Upper lobe of left lung (tissue), 6 donors: Measurements from ENCODE around the gene GSG1L. TPM values are rescaled to one million over a fixed set of nuclear protein-coding genes. Genes with fewer than 3 reads are reported as not detected.

Experiments used
- ATAC-seq, 2 donors: fragments of 200-7000 bp; cut with Tn5 transposase; one replicate each; pipeline ENCODE4 v1.9.1; 2022; ENCODE audit warnings: mild to moderate bottlenecking in 2 of 2, moderate library complexity in 2 of 2; ENCODE audit not compliant: low FRiP score in 2 of 2
- DNase-seq, 2 donors: peaks; one replicate each; pipeline ENCODE4 v3.0.0-alpha.2; 2019 to 2020
- H3K27ac ChIP-seq, 4 donors: fragments of 200-600 bp; sonication (generic); one replicate each; pipeline ENCODE4 v1.5.1; 2016 to 2019
- H3K27me3 ChIP-seq, 4 donors: fragments of 200-600 bp; sonication (generic); one replicate each; pipeline ENCODE4 v1.5.1; 2017 to 2019
- H3K36me3 ChIP-seq, 4 donors: fragments of 200-600 bp; sonication (generic); one replicate each; pipeline ENCODE4 v1.5.1; 2016 to 2019
- H3K4me1 ChIP-seq, 4 donors: fragments of 200-600 bp; sonication (generic); one replicate each; pipeline ENCODE4 v1.5.1; 2018 to 2019
- H3K4me3 ChIP-seq, 4 donors: fragments of 200-600 bp; sonication (generic); one replicate each; pipeline ENCODE4 v1.5.1; 2017 to 2019; ENCODE audit warnings: mild to moderate bottlenecking in 2 of 4, moderate library complexity in 1 of 4
- H3K9me3 ChIP-seq, 4 donors: fragments of 200-600 bp; sonication (generic); one replicate each; pipeline ENCODE4 v1.5.1; 2018 to 2019
- CTCF ChIP-seq, 6 experiments: fragments of 450-650 bp in 4 of 6; fragments of 200-600 bp in 2 of 6; sonication (generic) in 2 of 6; IDR thresholded peaks; one replicate each; pipeline ENCODE4 v1.5.1; 2016 to 2019; ENCODE audit warnings: antibody characterized with exemption in 6 of 6
- EP300 ChIP-seq, 4 donors: sonication (generic); formaldehyde crosslinking; IDR thresholded peaks; one replicate each; pipeline ENCODE4 v1.5.1; 2017; ENCODE audit warnings: antibody characterized with exemption in 4 of 4, control low read depth in 2 of 4
- POLR2A ChIP-seq, 4 donors: fragments of 450-650 bp; IDR thresholded peaks; one replicate each; pipeline ENCODE4 v1.5.1; 2016 to 2017; ENCODE audit warnings: antibody characterized with exemption in 4 of 4, mild to moderate bottlenecking in 2 of 4
- POLR2AphosphoS5 ChIP-seq, 2 donors: sonication (generic); formaldehyde crosslinking; IDR thresholded peaks; one replicate each; pipeline ENCODE4 v1.5.1; 2017; ENCODE audit warnings: antibody characterized with exemption in 2 of 2
- WGBS, 2 donors: methylation state at CpG; one replicate each; pipeline ENCODE4 v1.1.5; 2017 to 2018; 5-methylcytosine and 5-hydroxymethylcytosine counted together
- total RNA-seq, 6 donors: library from RNA; depleted of rRNA in 4 of 6; stranded (reverse); fragments of >200 nt in 4 of 6; gene quantifications; one replicate each; pipeline versions ENCODE4 v1.1.0 to v1.2.1, GENCODE V29; 2016 to 2021
- donor health status: DM: no; HTN: no; CAD: no; lungs with moderate emphysema.
- donor health status: DM: no; HTN: yes; CAD: no; lungs with severe emphysema.

The GSG1L gene
- total RNA-seq, 6 donors from 2014 or later = 2.2 TPM; not detected in 5

GRCh38 chr16:27762441-27762840 is 301.1 kb downstream of the GSG1L start:
- Histone ChIP-seq H3K27me3 (no peaks in the 10 kb centered on the region), H3K27ac (no peak overlapping the region), H3K4me3 (no peak overlapping the region), H3K4me1 (no peaks in the 10 kb centered on the region), H3K36me3 (peaks cover 3 to 61% (median 30%) of the 10 kb centered on the region in 4 donors), H3K9me3 (peaks cover 0 to 8% (median 2%) of the 10 kb centered on the region in 4 donors)
- TF ChIP-seq POLR2AphosphoS5 (IDR thresholded peaks at IDR 0.05) (no peak), EP300 (IDR thresholded peaks at IDR 0.05) (no peak), POLR2A (IDR thresholded peaks at IDR 0.05) (no peak), CTCF (IDR thresholded peaks at IDR 0.05) (no peak)
- 96% methylated on average over 3 of the region's 3 CpGs for WGBS, 2 donors
- DNase-seq (no peak), ATAC-seq (no peak)

GRCh38 chr16:27761816-27762215 is 301.7 kb downstream of the GSG1L start:
- ATAC-seq (no peak), DNase-seq (no peak)
- H3K9me3 ChIP-seq = peaks cover 0 to 8% (median 2%) of the 10 kb centered on the region in 4 donors
- H3K4me1 ChIP-seq = no peaks in the 10 kb centered on the region
- 85 to 100% methylated on average over 1 to 7 of the region's 7 CpGs for WGBS, 2 donors
- H3K4me3 ChIP-seq = no peak overlapping the region
- TF ChIP-seq POLR2A (IDR thresholded peaks at IDR 0.05) = no peak
- no peak for TF ChIP-seq EP300 (IDR thresholded peaks at IDR 0.05)
- TF ChIP-seq CTCF (IDR thresholded peaks at IDR 0.05) = no peak
- peaks cover 3 to 57% (median 28%) of the 10 kb centered on the region in 4 donors for H3K36me3 ChIP-seq
- H3K27ac ChIP-seq = no peak overlapping the region
- H3K27me3 ChIP-seq = no peaks in the 10 kb centered on the region

- H3K27ac ChIP-seq = no peak overlapping the region
- peaks cover 0 to 8% (median 2%) of the 10 kb centered on the region in 4 donors for H3K9me3 ChIP-seq
- 81 to 97% methylated on average over 4 of the region's 4 CpGs for WGBS, 2 donors
- H3K4me1 ChIP-seq = no peaks in the 10 kb centered on the region
- no peaks in the 10 kb centered on the region for H3K27me3 ChIP-seq
- DNase-seq (no peak), ATAC-seq (no peak)
- no peak overlapping the region for H3K4me3 ChIP-seq
- TF ChIP-seq EP300 (IDR thresholded peaks at IDR 0.05) = no peak
- TF ChIP-seq CTCF (IDR thresholded peaks at IDR 0.05) = no peak
- TF ChIP-seq POLR2A (IDR thresholded peaks at IDR 0.05) = no peak
- no peak for TF ChIP-seq POLR2AphosphoS5 (IDR thresholded peaks at IDR 0.05)
- peaks cover under 1 to 58% (median 21%) of the 10 kb centered on the region in 4 donors for H3K36me3 ChIP-seq
These were observed 302.7 kb downstream of the GSG1L start for GRCh38 chr16:27760789-27761176.

GRCh38 chr16:27759967-27760788 is 303.3 kb downstream of the GSG1L start:
- peaks cover 0 to 55% (median 22%) of the 10 kb centered on the region in 4 donors for H3K36me3 ChIP-seq
- H3K4me1 ChIP-seq = no peaks in the 10 kb centered on the region
- no peaks in the 10 kb centered on the region for H3K27me3 ChIP-seq
- TF ChIP-seq CTCF (IDR thresholded peaks at IDR 0.05) = no peak
- TF ChIP-seq EP300 (IDR thresholded peaks at IDR 0.05) = no peak
- TF ChIP-seq POLR2A (IDR thresholded peaks at IDR 0.05) = no peak
- no peak for TF ChIP-seq POLR2AphosphoS5 (IDR thresholded peaks at IDR 0.05)
- WGBS, 2 donors = 72 to 75% methylated on average over 12 to 13 of the region's 13 CpGs
- no peak overlapping the region for H3K4me3 ChIP-seq
- H3K9me3 ChIP-seq = peaks cover 0 to 8% (median 2%) of the 10 kb centered on the region in 4 donors
- no peak overlapping the region for H3K27ac ChIP-seq
- ATAC-seq (peak in 1 of 2 donors; percentile 63), DNase-seq (peak in 1 of 2 donors; percentile 35)
